Measurements from ENCODE around the gene NDUFAF2.
"Not testable (repeated sequence)": the region's sequence is repeated elsewhere in the genome, so short reads cannot be mapped to it uniquely, and the experiment has no call there.

The NDUFAF2 gene

GRCh38 chr5:61184708-61185107 lies 239.7 kb downstream of the NDUFAF2 start:
- no peak for DNase-seq

GRCh38 chr5:61186634-61187033 lies 241.6 kb downstream of the NDUFAF2 start:
- DNase-seq, result peak in 1 of 2 donors; percentile 45

GRCh38 chr5:61187352-61187751 lies 242.3 kb downstream of the NDUFAF2 start:
- DNase-seq, result not testable (repeated sequence)

GRCh38 chr5:61187826-61188225 lies 242.8 kb downstream of the NDUFAF2 start:
- not testable (repeated sequence) for DNase-seq

GRCh38 chr5:61198606-61199005 lies 253.6 kb downstream of the NDUFAF2 start:
- no peak for DNase-seq

- no peak for DNase-seq
These were observed 255.7 kb downstream of the NDUFAF2 start for GRCh38 chr5:61200582-61201155.

- DNase-seq, result no peak
These were observed 257.2 kb downstream of the NDUFAF2 start for GRCh38 chr5:61202213-61202612.
